Measurements from ENCODE around the gene PAFAH2. TPM values are rescaled to one million over a fixed set of nuclear protein-coding genes. Genes with fewer than 3 reads are reported as not detected.

The PAFAH2 gene
- total and polyA plus RNA-seq, 2 of the 8 experiments (the other 6 are each of a cell fraction or from before 2014, with no cell fraction given) = 7.7 to 9.3 TPM

GRCh38 chr1:26047278-26047874 is 49.5 kb upstream of the PAFAH2 start:
- H3K9ac ChIP-seq (replicated peaks in 1 of 4; ENCODE audit: extremely low read depth in 1 of 4, low read depth in 3 of 4, low read length in 3 of 4) = no peak overlapping the region
- H3K27ac ChIP-seq (ENCODE audit: low read depth, low read length) = no peak overlapping the region
- H3K23me2 ChIP-seq (ENCODE audit: low read depth, low read length) = peaks cover 10% of the 10 kb centered on the region; the same call in 1 of the 2 replicates
- no peak overlapping the region for H4K8ac ChIP-seq (ENCODE audit: extremely low read depth, insufficient read depth, low read length)
- FAIRE-seq = no peak
- no peaks in the 10 kb centered on the region for H3K9me3 ChIP-seq (ENCODE audit: insufficient read depth in 2 of 2, low read depth in 1 of 2, low read length in 1 of 2)
- H4K91ac ChIP-seq (replicated peaks; ENCODE audit: insufficient read length, low read length) = no peak overlapping the region
- H3K79me2 ChIP-seq (ENCODE audit: control insufficient read depth in 1 of 2, insufficient read depth in 2 of 2, low read length in 2 of 2) = no peaks in the 10 kb centered on the region
- no peak overlapping the region for H2BK15ac ChIP-seq (ENCODE audit: low read length)
- no peaks in the 10 kb centered on the region for H3K79me1 ChIP-seq (ENCODE audit: low read depth, low read length)
- WGBS, 2 experiments (ENCODE audit: extremely low coverage in 1 of 2, insufficient coverage in 1 of 2, insufficient read length in 1 of 2, insufficient replicate concordance in 2 of 2, low coverage in 1 of 2, low lambda C conversion rate in 2 of 2, missing lambda C conversion rate in 1 of 2) = 83% methylated on average over 7 of the region's 7 CpGs; no CpG with 5 or more reads in 1 of the 2 experiments
- no peak overlapping the region for H3K18ac ChIP-seq (ENCODE audit: extremely low read depth, low read length)
- H3K4ac ChIP-seq (replicated peaks; ENCODE audit: insufficient read length, low read depth, low read length) = no peak overlapping the region
- no peak overlapping the region for H3K56ac ChIP-seq (replicated peaks; ENCODE audit: insufficient read length, low read depth, low read length)
- H3K4me2 ChIP-seq (ENCODE audit: insufficient read depth in 1 of 2, low read depth in 2 of 2, low read length in 2 of 2) = no peak overlapping the region; a peak in 1 of 4 replicates
- H2BK20ac ChIP-seq (ENCODE audit: low read length) = no peak overlapping the region
- no peak overlapping the region for H3K4me3 ChIP-seq (ENCODE audit: extremely low read depth in 1 of 4, insufficient read depth in 2 of 4, low read depth in 3 of 4, low read length in 4 of 4)
- H3K27me3 ChIP-seq (replicated peaks in 1 of 4; ENCODE audit: control insufficient read depth in 3 of 4, extremely low read depth in 1 of 4, insufficient read depth in 3 of 4, low read length in 3 of 4) = peaks cover 31 to 70% (median 58%) of the 10 kb centered on the region in 4 experiments
- H2BK120ac ChIP-seq (replicated peaks; ENCODE audit: low read depth, low read length) = no peak overlapping the region
- H2AFZ ChIP-seq (ENCODE audit: low read length) = no peak overlapping the region
- ChIA-PET POLR2A (ENCODE audit: partially characterized antibody) (interaction anchor here (0.5 kb wide), 1 partner anchor 233 kb away, joined by 7 read pairs; no protein-coding TSS in a partner anchor), CTCF (ENCODE audit: partially characterized antibody) (interaction anchor here (0.8 to 5.6 kb wide), 2 partner anchors 11 to 12 kb away, joined by 3 to 44 read pairs; no protein-coding TSS in a partner anchor)
- no peaks in the 10 kb centered on the region; a peak in 1 of 8 replicates for H3K36me3 ChIP-seq (ENCODE audit: control insufficient read depth in 2 of 4, insufficient read depth in 4 of 4, low read length in 3 of 4)
- H4K5ac ChIP-seq (ENCODE audit: insufficient read length, low read depth, low read length) = no peak overlapping the region
- H2AK5ac ChIP-seq (ENCODE audit: low read depth, low read length) = no peak overlapping the region
- no peak overlapping the region for H2BK12ac ChIP-seq (ENCODE audit: low read depth, low read length)
- DNase-seq (ENCODE audit: low read depth in 1 of 2, low spot score in 2 of 2) = no peak
- H3K4me1 ChIP-seq (replicated peaks in 1 of 4; ENCODE audit: control insufficient read depth in 3 of 4, insufficient read depth in 4 of 4, low read length in 3 of 4) = peaks cover 0 to 8% (median 5%) of the 10 kb centered on the region in 4 experiments; a peak in 3 of 7 replicates
- H3K14ac ChIP-seq (ENCODE audit: insufficient read length) = no peak overlapping the region
- peaks cover 2% of the 10 kb centered on the region in 2 experiments for H4K20me1 ChIP-seq (replicated peaks in 1 of 2; ENCODE audit: control insufficient read depth in 1 of 2, insufficient read depth in 2 of 2, low read length in 2 of 2)
- no peak overlapping the region for H2BK5ac ChIP-seq (ENCODE audit: low read depth, low read length)
- TF ChIP-seq CTCF (IDR thresholded peaks at IDR 0.05; ENCODE audit: control extremely low read depth in 1 of 3, insufficient read depth in 1 of 3, low read depth in 1 of 3, low read length in 3 of 3) (no peak), SIRT6 (IDR thresholded peaks at IDR 0.05; ENCODE audit: low read length) (no peak), EZH2 (IDR thresholded peaks at IDR 0.05; ENCODE audit: low read depth, low read length, severe bottlenecking) (no peak), SIN3A (conservative IDR thresholded peaks at IDR 0.05 in 1 of 2, IDR thresholded peaks at IDR 0.05 in 1 of 2; ENCODE audit: low read depth in 1 of 2, low read length in 2 of 2) (no peak), POU5F1 (IDR thresholded peaks at IDR 0.05; ENCODE audit: low read depth, low read length) (no peak), HDAC6 (IDR thresholded peaks at IDR 0.05; ENCODE audit: low read depth, low read length) (no peak), RNF2 (IDR thresholded peaks at IDR 0.05; ENCODE audit: borderline replicate concordance, low read depth, low read length, missing control alignments, poor library complexity, severe bottlenecking) (no peak), CEBPB (IDR thresholded peaks at IDR 0.05; ENCODE audit: low read depth, low read length) (no peak), POLR2A (IDR thresholded peaks at IDR 0.05; ENCODE audit: control extremely low read depth in 1 of 2, low read depth in 2 of 2, low read length in 2 of 2) (no peak)
- H3K23ac ChIP-seq (ENCODE audit: insufficient read length) = no peak overlapping the region

Data from H1 (cell line).